Left ventricle myocardium superior (tissue), 1 donor: Measurements from ENCODE around the gene SLC23A3. TPM values are rescaled to one million over a fixed set of nuclear protein-coding genes. Genes with fewer than 3 reads are reported as not detected.
A peak's percentile ranks its signal among the peaks of the same experiment; 100 is the strongest.
"Not testable (repeated sequence)": the region's sequence is repeated elsewhere in the genome, so short reads cannot be mapped to it uniquely, and the experiment has no call there.

Experiments used
- ATAC-seq: fragments of 200-7000 bp; cut with Tn5 transposase; one replicate; pipeline ENCODE4 v1.9.1; 2020; ENCODE audit warnings: mild to moderate bottlenecking, moderate library complexity
- DNase-seq: peaks from one replicate; pipeline ENCODE4 v3.0.0-alpha.2; 2020
- intact Hi-C: fragments of 100-400 bp; cut with micrococcal nuclease; formaldehyde crosslinking; loops from one replicate; pipeline ENCODE4 v1.11.0; 2022
- total RNA-seq: library from RNA; stranded (reverse); fragmentation: NEBNext Ultra II Directional; extraction: Animal tissue kit (Norgen Biotek cat#: 25700); gene quantifications from one replicate; pipeline ENCODE4 v1.2.1, GENCODE V29; 2021
- donor health status: DM: no; HTN: yes; CAD: no; lungs with severe emphysema.

SLC23A3 gene
- total RNA-seq, 1 donor from 2014 or later, result 0.37 TPM

- intact Hi-C loops, result no loop called here
- DNase-seq (no peak), ATAC-seq (no peak)
These were observed 36.1 kb upstream of the SLC23A3 start for GRCh38 chr2:219205981-219206327.

GRCh38 chr2:219205165-219205538, 35.3 kb upstream of the SLC23A3 start:
- ATAC-seq (no peak), DNase-seq (no peak)
- intact Hi-C loops, result no loop called here

- DNase-seq (no peak), ATAC-seq (no peak)
- intact Hi-C loops, result no loop called here
These were observed 34.8 kb upstream of the SLC23A3 start for GRCh38 chr2:219204425-219205164.

DNA sequence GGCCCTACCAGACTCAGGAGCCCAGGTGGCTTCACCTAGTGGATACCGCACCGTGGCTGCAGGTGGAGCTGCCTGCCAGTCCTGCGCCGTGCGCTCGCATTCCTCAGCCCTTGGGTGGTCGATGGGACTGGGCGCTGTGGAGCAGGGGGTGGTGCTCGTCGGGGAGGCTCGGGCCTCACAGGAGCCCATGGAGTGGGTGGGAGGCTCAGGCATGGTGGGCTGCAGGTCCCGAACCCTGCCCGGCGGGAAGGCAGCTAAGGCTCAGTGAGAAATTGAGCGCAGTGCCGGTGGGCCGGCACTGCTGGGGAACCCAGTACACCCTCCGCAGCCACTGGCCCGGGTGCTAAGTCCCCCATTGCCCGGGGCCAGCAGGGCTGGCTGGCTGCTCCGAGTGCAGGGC, 31.5 kb upstream of the SLC23A3 start:
- ATAC-seq, intact Hi-C loops, DNase-seq: not testable (repeated sequence)

- DNase-seq, intact Hi-C loops, ATAC-seq: not testable (repeated sequence)
These were observed 30.9 kb upstream of the SLC23A3 start for GRCh38 chr2:219200502-219201326.

GRCh38 chr2:219199470-219200211, 29.8 kb upstream of the SLC23A3 start:
- no peak for DNase-seq

GRCh38 chr2:219198974-219199373, 29.1 kb upstream of the SLC23A3 start:
- intact Hi-C loops, result no loop called here
- ATAC-seq, result no peak

More at GRCh38 chr2:219199470-219200211, 29.8 kb upstream of the SLC23A3 start:
- intact Hi-C loops, result no loop called here
- no peak for ATAC-seq

DNA sequence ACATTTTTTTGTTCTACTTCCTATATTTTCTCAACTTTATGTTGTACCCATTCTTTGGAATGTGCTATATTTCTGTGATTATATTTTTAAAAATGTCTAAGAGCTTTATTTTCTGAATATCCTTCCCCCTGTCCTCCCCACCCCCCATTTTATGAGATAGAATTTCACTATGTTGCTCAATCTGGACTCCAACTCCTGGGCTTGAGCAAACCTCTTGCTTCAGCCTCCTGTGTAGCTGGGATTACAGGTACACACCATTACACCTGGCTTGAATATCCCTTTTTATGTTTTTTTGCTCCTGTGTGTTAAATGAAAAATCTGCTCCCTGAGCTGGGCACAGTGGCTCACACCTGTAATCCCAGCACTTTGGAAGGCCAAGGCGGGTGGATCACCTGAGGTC, 27.6 kb upstream of the SLC23A3 start:
- no peak for DNase-seq
- ATAC-seq, result no peak
- intact Hi-C loops, result no loop called here

More at GRCh38 chr2:219198974-219199373, 29.1 kb upstream of the SLC23A3 start:
- no peak for DNase-seq

GRCh38 chr2:219186754-219187456, 17.1 kb upstream of the SLC23A3 start:
- DNase-seq (no peak), ATAC-seq (no peak)
- intact Hi-C loops, result no loop called here

- ATAC-seq (no peak), DNase-seq (no peak)
- intact Hi-C loops, result no loop called here
These were observed 14.3 kb upstream of the SLC23A3 start for GRCh38 chr2:219184121-219184520.

DNA sequence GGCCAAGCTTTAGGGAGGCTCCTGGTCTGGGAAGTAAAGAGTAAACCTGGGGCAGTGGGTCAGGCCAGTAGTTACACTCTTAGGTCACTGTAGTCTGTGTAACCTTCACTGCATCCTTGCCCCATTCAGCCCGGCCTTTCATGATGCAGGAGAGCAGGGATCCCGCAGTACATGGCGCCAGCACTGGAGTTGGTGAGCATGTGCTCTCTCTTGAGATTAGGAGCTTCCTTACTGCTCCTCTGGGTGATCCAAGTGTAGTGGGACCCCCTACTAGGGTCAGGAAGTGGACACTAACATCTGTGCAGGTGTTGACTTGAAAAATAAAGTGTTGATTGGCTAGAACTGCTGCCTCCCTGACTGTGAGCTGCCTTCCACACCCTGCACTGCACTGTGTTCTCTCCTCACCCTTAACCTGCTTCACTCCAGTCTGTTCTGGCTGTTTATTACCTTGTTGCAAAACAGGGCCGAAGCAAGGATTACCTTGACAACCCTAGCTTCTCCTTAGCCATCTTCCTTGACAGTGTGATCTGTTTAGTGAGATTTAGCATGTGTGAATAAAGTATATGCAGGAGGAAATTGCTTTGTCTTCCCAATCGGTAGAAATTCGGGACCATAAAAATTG, 13.4 kb upstream of the SLC23A3 start:
- DNase-seq (no peak), ATAC-seq (no peak)
- intact Hi-C loops, result no loop called here

DNA sequence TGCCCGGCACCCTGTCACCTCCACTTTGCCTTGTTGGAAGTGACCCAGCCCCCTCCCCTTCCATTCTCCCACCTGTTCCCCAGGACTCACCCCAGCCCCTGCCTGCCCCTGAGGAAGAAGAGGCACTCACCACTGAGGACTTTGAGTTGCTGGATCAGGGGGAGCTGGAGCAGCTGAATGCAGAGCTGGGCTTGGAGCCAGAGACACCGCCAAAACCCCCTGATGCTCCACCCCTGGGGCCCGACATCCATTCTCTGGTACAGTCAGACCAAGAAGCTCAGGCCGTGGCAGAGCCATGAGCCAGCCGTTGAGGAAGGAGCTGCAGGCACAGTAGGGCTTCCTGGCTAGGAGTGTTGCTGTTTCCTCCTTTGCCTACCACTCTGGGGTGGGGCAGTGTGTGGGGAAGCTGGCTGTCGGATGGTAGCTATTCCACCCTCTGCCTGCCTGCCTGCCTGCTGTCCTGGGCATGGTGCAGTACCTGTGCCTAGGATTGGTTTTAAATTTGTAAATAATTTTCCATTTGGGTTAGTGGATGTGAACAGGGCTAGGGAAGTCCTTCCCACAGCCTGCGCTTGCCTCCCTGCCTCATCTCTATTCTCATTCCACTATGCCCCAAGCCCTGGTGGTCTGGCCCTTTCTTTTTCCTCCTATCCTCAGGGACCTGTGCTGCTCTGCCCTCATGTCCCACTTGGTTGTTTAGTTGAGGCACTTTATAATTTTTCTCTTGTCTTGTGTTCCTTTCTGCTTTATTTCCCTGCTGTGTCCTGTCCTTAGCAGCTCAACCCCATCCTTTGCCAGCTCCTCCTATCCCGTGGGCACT, 12.7 kb upstream of the SLC23A3 start:
- intact Hi-C loops, result no loop called here
- ATAC-seq (no peak), DNase-seq (no peak)

GRCh38 chr2:219181531-219181930, 11.7 kb upstream of the SLC23A3 start:
- no peak for ATAC-seq
- no peak for DNase-seq

DNA sequence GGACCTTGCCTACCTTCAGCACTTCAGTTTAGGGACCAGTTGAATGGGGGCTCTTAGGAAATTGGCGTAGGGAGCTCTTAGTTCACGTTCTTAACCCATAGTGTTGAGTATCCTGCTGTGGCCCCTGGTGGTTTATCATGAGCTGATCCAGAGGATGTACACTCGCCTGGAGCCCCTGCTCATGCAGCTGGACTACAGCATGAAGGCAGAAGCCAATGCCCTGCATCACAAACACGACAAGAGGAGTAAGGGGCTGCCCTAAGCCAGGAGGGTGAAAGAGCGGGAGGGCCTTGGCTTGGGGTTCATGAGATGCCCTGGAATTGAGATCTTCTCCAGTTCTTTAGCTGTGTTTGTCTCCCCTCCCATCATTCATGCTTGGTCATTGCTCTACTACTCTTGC, 11.1 kb upstream of the SLC23A3 start:
- intact Hi-C loops, result no loop called here
- DNase-seq, result no peak
- ATAC-seq, result no peak

More at GRCh38 chr2:219181531-219181930, 11.7 kb upstream of the SLC23A3 start:
- intact Hi-C loops, result no loop called here

DNA sequence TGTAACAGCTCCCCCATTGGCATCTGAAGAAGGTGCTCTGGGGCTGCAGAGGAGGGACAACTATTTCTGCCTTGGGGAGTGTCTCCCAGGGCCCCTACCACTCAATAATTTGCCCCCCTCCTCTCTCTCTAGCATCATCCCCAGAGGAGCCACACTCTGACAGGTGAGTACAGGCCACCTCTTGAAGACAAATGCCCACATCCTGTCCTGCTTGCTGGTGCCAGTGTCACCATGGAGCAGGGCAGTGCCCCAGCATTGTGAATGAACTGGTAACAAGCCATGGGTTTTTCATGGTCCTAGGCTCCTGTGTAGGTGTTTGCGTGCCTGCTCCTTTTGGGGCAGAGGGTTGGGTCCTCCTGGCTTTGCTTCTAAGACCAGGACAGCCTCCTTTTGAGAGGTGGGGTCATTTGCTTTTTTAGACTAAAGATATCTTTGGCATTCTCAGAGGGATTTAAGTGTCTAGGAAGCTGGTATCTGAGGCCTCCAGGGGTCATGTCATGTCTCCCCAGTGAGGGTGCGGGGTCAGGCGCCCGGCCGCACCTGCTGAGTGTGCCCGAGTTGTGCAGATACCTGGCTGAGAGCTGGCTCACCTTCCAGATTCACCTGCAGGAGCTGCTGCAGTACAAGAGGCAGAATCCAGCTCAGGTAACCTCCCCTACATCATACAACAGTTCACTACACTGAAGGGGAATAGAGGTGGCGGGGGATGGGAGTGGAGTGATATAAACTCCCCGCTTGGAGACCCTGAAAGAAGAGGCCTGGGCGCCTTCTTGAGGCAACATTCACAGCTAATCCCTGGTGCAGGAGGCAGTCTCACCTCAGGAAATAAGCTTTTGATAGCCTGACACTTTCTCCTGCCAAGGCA, 10.0 kb upstream of the SLC23A3 start:
- no peak for ATAC-seq

GRCh38 chr2:219178377-219179175, 8.7 kb upstream of the SLC23A3 start:
- DNase-seq (peak; percentile 80), ATAC-seq (peak; percentile 6)
- intact Hi-C loops, result no loop called here

More for the DNA sequence above, 10.0 kb upstream of the SLC23A3 start:
- intact Hi-C loops, result no loop called here
- DNase-seq, result no peak
